Cardiac fibroblast (primary cell): ENCODE measurements around the gene ELFN2.
"Not testable (repeated sequence)": the region's sequence is repeated elsewhere in the genome, so short reads cannot be mapped to it uniquely, and the experiment has no call there.

ENCODE experiments used
- DNase-seq, 2 donors: peaks; one replicate each; pipeline versions ENCODE4 v3.0.0 to v3.0.0-alpha.2; 2010; ENCODE audit warnings: low read depth in 2 of 2
- H3K4me3 ChIP-seq, 2 donors: replicated peaks in 1 of 2; 1 replicate in 1 of 2; 2 replicates in 1 of 2; pipeline ENCODE4 v1.5.1; 2011; ENCODE audit warnings: low read depth in 2 of 2, low read length in 2 of 2, mild to moderate bottlenecking in 2 of 2, moderate library complexity in 1 of 2
- CTCF ChIP-seq: IDR thresholded peaks from one replicate; pipeline ENCODE4 v1.5.1; 2011; ENCODE audit warnings: low read depth, mild to moderate bottlenecking, low read length, inconsistent platforms

Gene ELFN2

GRCh38 chr22:37403267-37403960 lies 23.9 kb downstream of the ELFN2 start:
- TF ChIP-seq CTCF = no peak
- no peak for DNase-seq
- no peak overlapping the region for H3K4me3 ChIP-seq

- no peak for DNase-seq
- no peak overlapping the region for H3K4me3 ChIP-seq
- no peak for TF ChIP-seq CTCF
Measured at GRCh38 chr22:37402184-37402506, 25.1 kb downstream of the ELFN2 start.

- no peak for TF ChIP-seq CTCF
- DNase-seq = peak; percentile 27 to 79
Measured at GRCh38 chr22:37401401-37402183, 25.7 kb downstream of the ELFN2 start.

GRCh38 chr22:37400719-37401118 lies 26.6 kb downstream of the ELFN2 start:
- TF ChIP-seq CTCF = no peak
- no peak for DNase-seq

More at GRCh38 chr22:37401401-37402183, 25.7 kb downstream of the ELFN2 start:
- no peak overlapping the region for H3K4me3 ChIP-seq

GRCh38 chr22:37399457-37399856 lies 27.8 kb downstream of the ELFN2 start:
- DNase-seq, H3K4me3 ChIP-seq: not testable (repeated sequence)

More at GRCh38 chr22:37400719-37401118, 26.6 kb downstream of the ELFN2 start:
- H3K4me3 ChIP-seq = no peak overlapping the region

- H3K4me3 ChIP-seq = no peak overlapping the region
- DNase-seq = no peak
- no peak for TF ChIP-seq CTCF
Measured at GRCh38 chr22:37397226-37397625, 30.1 kb downstream of the ELFN2 start.

GRCh38 chr22:37396488-37397084 lies 30.7 kb downstream of the ELFN2 start:
- no peak for DNase-seq
- no peak for TF ChIP-seq CTCF
- H3K4me3 ChIP-seq = no peak overlapping the region
